ENCODE results near the gene PRKACB.
"Not testable (repeated sequence)": the region's sequence is repeated elsewhere in the genome, so short reads cannot be mapped to it uniquely, and the experiment has no call there.

- TF ChIP-seq CTCF, POLR2A (IDR thresholded peaks at IDR 0.05): not testable (repeated sequence)
These were observed 36.5 kb upstream of the PRKACB start for GRCh38 chr1:84107538-84107937.
